ENCODE measurements around the gene RNU6-9.

Gene RNU6-9

GRCh38 chr19:936175-936546, 42.9 kb downstream of the RNU6-9 start:
- no peak for DNase-seq (ENCODE audit: low read depth)

GRCh38 chr19:937259-937694, 44.0 kb downstream of the RNU6-9 start:
- no peak for DNase-seq (ENCODE audit: low read depth)

DNA sequence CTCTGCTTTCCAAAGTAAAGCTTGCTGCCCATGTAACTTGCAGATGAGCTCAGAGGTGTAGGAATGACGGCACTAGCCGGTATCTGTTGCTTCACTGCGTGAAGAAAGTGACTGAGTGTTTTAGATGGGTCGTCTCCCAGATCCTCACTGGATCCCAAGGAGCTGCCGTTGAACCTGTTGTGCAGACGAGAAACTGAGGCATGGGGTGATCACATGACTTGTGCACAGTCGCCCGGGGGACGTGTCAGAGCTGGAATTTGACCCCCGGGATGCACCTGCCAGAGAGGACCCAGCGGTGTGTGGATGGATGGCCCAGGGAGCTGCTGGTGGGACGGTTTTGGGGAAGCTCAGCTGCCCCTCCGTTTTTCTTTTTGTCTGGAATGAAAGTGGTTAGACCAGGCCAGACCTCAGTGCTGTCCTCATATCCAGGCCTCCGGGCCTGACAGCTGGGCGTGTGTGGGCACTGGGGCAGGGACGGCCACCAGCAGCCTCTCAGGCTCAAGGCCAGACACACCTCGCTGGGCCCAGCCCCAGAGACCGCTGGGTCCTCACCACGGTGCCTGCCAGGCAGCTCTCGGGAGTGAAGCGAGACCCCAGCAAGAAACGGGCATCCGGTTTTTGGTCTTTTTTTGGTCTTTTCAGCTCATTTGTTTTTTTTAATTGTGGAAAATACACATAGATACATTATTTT, 45.1 kb downstream of the RNU6-9 start:
- no peak for DNase-seq (ENCODE audit: low read depth)

DNA sequence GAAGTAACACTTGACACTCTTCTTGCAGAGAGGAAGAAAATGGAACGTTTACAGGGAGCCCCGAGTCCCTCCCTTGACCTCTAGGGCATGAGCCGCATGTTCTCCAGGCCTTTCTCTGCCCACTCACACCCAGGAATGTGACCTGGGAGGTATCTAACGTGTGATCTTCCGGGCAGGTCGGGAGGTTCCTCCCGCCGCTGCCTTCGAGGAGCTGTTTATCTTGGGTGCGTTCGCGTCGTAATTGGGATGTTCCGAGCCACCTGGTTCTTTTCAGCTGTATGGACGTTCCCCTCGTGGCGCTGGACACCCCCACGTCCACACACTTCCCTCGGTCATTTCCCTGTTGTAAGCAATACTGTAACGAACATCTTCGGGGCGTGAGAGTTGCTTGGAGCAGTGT, 46.2 kb downstream of the RNU6-9 start:
- DNase-seq (ENCODE audit: low read depth): no peak

GRCh38 chr19:939922-940321, 46.6 kb downstream of the RNU6-9 start:
- DNase-seq (ENCODE audit: low read depth): no peak

DNA sequence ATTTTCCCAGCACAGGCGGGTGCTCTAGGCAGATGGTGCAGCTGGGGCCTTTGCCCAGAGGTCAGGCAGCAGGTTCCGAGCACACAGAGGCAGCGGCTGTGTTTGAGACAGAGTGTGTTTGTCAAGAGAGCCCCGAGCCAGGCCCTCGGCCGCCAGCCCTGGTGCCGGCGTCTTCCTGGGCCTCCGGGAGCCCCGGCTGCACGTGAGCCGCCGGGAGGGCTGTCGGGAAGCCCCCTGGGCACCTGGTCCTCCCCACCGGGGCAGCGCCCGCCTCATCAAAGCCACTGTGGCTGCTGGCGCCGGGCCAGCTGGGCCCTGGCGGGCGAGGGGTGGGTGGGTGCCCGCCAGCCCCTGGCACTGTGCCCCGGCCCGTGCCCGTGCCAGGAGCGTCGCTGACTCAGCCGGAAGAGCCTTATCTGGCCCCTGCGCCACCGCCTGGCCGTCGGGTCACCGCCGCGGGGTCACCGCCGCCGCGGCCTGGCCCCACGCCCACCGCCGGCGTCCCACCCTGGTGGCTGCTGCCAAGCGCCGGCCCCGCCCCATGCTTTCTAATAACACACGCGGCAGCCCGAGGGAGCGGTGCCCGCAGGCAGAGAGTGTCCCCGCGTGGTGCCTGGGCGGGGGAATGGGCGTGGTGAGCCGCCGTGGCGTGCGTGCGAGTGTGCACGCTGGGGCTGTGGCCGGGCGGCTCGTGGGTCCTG, 47.5 kb downstream of the RNU6-9 start:
- peak; percentile 63 for DNase-seq (ENCODE audit: low read depth)

DNA sequence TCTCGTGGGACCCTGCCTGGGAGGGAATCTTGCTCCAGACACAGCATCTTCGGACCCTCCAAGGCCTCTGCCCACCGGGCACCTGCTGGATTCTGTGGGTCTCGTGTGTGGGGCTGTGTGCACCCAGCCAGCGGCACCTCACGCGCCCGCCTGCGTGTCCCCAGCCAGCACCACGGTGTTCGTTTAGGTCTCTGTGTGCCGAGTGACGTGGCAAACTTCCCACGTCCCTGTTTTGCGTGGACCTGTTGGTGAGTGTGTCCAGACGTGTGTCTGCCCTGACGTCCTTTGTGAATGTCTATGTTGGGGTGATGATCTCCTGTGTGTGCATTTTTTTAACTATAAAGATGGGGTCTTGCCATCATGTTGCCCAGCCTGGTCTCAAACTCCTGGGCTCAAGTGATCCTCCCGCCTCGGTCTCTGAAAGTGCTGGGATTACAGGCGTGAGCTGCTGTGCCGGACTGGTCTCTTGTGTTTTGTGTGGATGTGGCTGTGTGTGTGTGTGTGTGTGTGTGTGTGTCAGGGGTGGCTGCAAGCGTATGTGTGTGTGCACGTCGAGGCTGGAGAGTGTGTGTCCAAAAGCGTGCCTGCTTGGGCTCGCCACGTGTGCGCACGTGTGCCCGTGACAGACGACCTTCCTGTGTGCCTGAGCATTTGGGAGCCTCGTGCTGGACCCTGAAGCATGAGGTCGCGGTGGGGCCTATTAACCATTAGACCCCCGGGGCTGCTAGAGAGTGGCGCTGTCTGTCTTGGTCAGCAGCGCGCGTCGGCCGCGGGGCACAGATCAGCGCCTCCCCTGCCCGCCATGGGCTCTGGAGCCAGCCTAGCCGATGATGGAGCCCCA, 48.2 kb downstream of the RNU6-9 start:
- no peak for DNase-seq (ENCODE audit: low read depth)

- DNase-seq (ENCODE audit: low read depth): no peak
Measured at GRCh38 chr19:942133-942645, 48.9 kb downstream of the RNU6-9 start.
